ENCODE data around the gene PMEPA1.

The PMEPA1 gene

GRCh38 chr20:57692393-57692792 is 17.4 kb downstream of the PMEPA1 start:
- H3K9me3 ChIP-seq (ENCODE audit: control insufficient read depth, insufficient read depth, low read length) = no peaks in the 10 kb centered on the region
- no peaks in the 10 kb centered on the region for H3K27me3 ChIP-seq (ENCODE audit: control insufficient read depth, low read length)
- H4K20me1 ChIP-seq (ENCODE audit: control insufficient read depth, insufficient read depth, low read depth, low read length) = no peaks in the 10 kb centered on the region
- peaks cover 71% of the 10 kb centered on the region for H3K79me2 ChIP-seq (ENCODE audit: control insufficient read depth, low read length)
- peaks cover 53% of the 10 kb centered on the region for H3K4me1 ChIP-seq (ENCODE audit: control insufficient read depth, low read length)
- H3K36me3 ChIP-seq (ENCODE audit: control insufficient read depth, low read length) = no peaks in the 10 kb centered on the region
- no peak overlapping the region for H3K4me2 ChIP-seq (ENCODE audit: low read length)
- H3F3A ChIP-seq (ENCODE audit: control insufficient read depth, insufficient read depth) = no peaks in the 10 kb centered on the region
- TF ChIP-seq EZH2phosphoT487 (IDR thresholded peaks at IDR 0.05; ENCODE audit: borderline replicate concordance, low read length) (no peak), CTCF (IDR thresholded peaks at IDR 0.05; ENCODE audit: low read depth, low read length, poor library complexity, severe bottlenecking) (no peak)
- no peak overlapping the region for H3K4me3 ChIP-seq (ENCODE audit: low read length)
- H3K9me2 ChIP-seq (replicated peaks; ENCODE audit: control insufficient read depth, low read length) = no peaks in the 10 kb centered on the region
- no peak overlapping the region for H3K27ac ChIP-seq (ENCODE audit: low read depth, low read length)

GRCh38 chr20:57691699-57692098 is 18.1 kb downstream of the PMEPA1 start:
- H3K9me2 ChIP-seq (replicated peaks; ENCODE audit: control insufficient read depth, low read length) = no peaks in the 10 kb centered on the region
- H3K4me1 ChIP-seq (ENCODE audit: control insufficient read depth, low read length) = peaks cover 53% of the 10 kb centered on the region
- H3K4me2 ChIP-seq (ENCODE audit: low read length) = no peak overlapping the region
- H3K79me2 ChIP-seq (ENCODE audit: control insufficient read depth, low read length) = peaks cover 71% of the 10 kb centered on the region
- H3K36me3 ChIP-seq (ENCODE audit: control insufficient read depth, low read length) = no peaks in the 10 kb centered on the region
- no peaks in the 10 kb centered on the region for H3F3A ChIP-seq (ENCODE audit: control insufficient read depth, insufficient read depth)
- no peaks in the 10 kb centered on the region for H4K20me1 ChIP-seq (ENCODE audit: control insufficient read depth, insufficient read depth, low read depth, low read length)
- no peaks in the 10 kb centered on the region for H3K9me3 ChIP-seq (ENCODE audit: control insufficient read depth, insufficient read depth, low read length)
- no peak overlapping the region for H3K27ac ChIP-seq (ENCODE audit: low read depth, low read length)
- H3K27me3 ChIP-seq (ENCODE audit: control insufficient read depth, low read length) = no peaks in the 10 kb centered on the region
- TF ChIP-seq CTCF (IDR thresholded peaks at IDR 0.05; ENCODE audit: low read depth, low read length, poor library complexity, severe bottlenecking) = no peak
- no peak for TF ChIP-seq EZH2phosphoT487 (IDR thresholded peaks at IDR 0.05; ENCODE audit: borderline replicate concordance, low read length)
- no peak overlapping the region for H3K4me3 ChIP-seq (ENCODE audit: low read length)

- no peak overlapping the region for H3K4me2 ChIP-seq (ENCODE audit: low read length)
- TF ChIP-seq EZH2phosphoT487 (IDR thresholded peaks at IDR 0.05; ENCODE audit: borderline replicate concordance, low read length) (no peak), CTCF (IDR thresholded peaks at IDR 0.05; ENCODE audit: low read depth, low read length, poor library complexity, severe bottlenecking) (no peak)
- no peaks in the 10 kb centered on the region for H3K9me2 ChIP-seq (replicated peaks; ENCODE audit: control insufficient read depth, low read length)
- no peaks in the 10 kb centered on the region for H3K27me3 ChIP-seq (ENCODE audit: control insufficient read depth, low read length)
- peaks cover 55% of the 10 kb centered on the region for H3K4me1 ChIP-seq (ENCODE audit: control insufficient read depth, low read length)
- H4K20me1 ChIP-seq (ENCODE audit: control insufficient read depth, insufficient read depth, low read depth, low read length) = no peaks in the 10 kb centered on the region
- no peak overlapping the region for H3K27ac ChIP-seq (ENCODE audit: low read depth, low read length)
- peaks cover 5% of the 10 kb centered on the region; the same call in 1 of the 2 replicates for H3F3A ChIP-seq (ENCODE audit: control insufficient read depth, insufficient read depth)
- H3K9me3 ChIP-seq (ENCODE audit: control insufficient read depth, insufficient read depth, low read length) = no peaks in the 10 kb centered on the region
- H3K36me3 ChIP-seq (ENCODE audit: control insufficient read depth, low read length) = no peaks in the 10 kb centered on the region
- H3K79me2 ChIP-seq (ENCODE audit: control insufficient read depth, low read length) = peaks cover 69% of the 10 kb centered on the region
- no peak overlapping the region for H3K4me3 ChIP-seq (ENCODE audit: low read length)
Measured at GRCh38 chr20:57690525-57690924, 19.3 kb downstream of the PMEPA1 start.
